GM12865 (cell line): ENCODE measurements around the gene MYO10.

Source experiments
- DNase-seq: peaks from one replicate; pipeline ENCODE4 v3.0.0; 2010; ENCODE audit warnings: low read depth
- H3K4me3 ChIP-seq: 2 replicates; pipeline ENCODE4 v1.5.1; 2011; ENCODE audit warnings: mild to moderate bottlenecking, low read depth, low read length, control low read depth
- TF ChIP-seq, protein P1 (sequence below): IDR thresholded peaks from 2 replicates; pipeline ENCODE4 v1.5.1; 2011; ENCODE audit warnings: low read length, control low read depth, low read depth, inconsistent platforms; ENCODE audit not compliant: insufficient read depth; ENCODE audit errors: missing control alignments

The MYO10 gene

GRCh38 chr5:16810208-16810854, 125.8 kb downstream of the MYO10 start:
- no peak for DNase-seq
- no peak overlapping the region for H3K4me3 ChIP-seq
- TF ChIP-seq, protein P1, sequence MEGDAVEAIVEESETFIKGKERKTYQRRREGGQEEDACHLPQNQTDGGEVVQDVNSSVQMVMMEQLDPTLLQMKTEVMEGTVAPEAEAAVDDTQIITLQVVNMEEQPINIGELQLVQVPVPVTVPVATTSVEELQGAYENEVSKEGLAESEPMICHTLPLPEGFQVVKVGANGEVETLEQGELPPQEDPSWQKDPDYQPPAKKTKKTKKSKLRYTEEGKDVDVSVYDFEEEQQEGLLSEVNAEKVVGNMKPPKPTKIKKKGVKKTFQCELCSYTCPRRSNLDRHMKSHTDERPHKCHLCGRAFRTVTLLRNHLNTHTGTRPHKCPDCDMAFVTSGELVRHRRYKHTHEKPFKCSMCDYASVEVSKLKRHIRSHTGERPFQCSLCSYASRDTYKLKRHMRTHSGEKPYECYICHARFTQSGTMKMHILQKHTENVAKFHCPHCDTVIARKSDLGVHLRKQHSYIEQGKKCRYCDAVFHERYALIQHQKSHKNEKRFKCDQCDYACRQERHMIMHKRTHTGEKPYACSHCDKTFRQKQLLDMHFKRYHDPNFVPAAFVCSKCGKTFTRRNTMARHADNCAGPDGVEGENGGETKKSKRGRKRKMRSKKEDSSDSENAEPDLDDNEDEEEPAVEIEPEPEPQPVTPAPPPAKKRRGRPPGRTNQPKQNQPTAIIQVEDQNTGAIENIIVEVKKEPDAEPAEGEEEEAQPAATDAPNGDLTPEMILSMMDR: no peak

DNA sequence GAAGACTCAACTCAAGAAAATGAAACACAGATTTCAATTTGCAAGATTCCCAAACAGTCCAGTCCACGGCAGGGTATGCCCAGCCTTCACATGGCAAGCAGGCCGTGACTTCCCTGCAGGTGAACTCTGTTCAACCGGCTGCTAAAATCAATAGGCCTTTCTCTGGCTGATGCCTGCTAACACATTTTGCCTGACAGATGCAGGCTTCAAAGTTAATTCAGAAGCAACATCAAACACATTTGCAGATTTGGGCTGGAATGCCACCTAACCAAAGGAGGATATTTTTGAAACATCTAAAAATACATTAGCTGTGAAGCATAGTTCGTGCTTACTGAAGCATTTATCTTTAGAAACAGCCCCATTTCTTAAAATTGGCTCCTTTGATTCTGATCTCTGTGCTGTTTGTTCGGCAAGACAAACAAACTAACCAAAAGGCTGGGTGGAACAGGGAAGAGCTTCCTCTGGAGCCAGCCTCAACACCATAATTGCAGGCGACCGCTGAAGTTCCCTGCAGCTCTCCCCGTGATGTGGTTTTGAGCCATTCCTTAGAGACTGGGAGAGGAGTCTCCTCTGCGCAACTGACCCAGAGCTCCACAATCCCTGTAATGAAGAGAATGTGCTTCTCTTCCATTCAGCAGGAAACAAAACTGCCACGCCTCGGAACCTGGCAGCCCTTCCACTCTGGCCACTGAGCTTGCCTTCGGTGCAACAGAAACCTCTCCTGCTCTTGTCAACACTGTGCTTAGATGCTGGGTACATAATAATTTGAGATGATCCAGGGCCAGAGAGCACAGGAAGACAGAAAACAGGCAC, 126.5 kb downstream of the MYO10 start:
- TF ChIP-seq, protein P1: no peak
- H3K4me3 ChIP-seq: no peak overlapping the region
- no peak for DNase-seq

- H3K4me3 ChIP-seq: no peak overlapping the region
- TF ChIP-seq, protein P1: no peak
- no peak for DNase-seq
Measured at GRCh38 chr5:16809010-16809394, 127.1 kb downstream of the MYO10 start.

- TF ChIP-seq, protein P1: no peak
- DNase-seq: no peak
Measured at GRCh38 chr5:16808021-16808420, 128.1 kb downstream of the MYO10 start.

GRCh38 chr5:16807547-16807864, 128.6 kb downstream of the MYO10 start:
- H3K4me3 ChIP-seq: no peak overlapping the region
- DNase-seq: no peak
- TF ChIP-seq, protein P1: no peak

More at GRCh38 chr5:16808021-16808420, 128.1 kb downstream of the MYO10 start:
- no peak overlapping the region for H3K4me3 ChIP-seq

GRCh38 chr5:16806711-16807546, 129.2 kb downstream of the MYO10 start:
- H3K4me3 ChIP-seq: no peak overlapping the region
- TF ChIP-seq, protein P1: no peak
- DNase-seq: no peak
